ENCODE measurements around the gene C1orf21. TPM values are rescaled to one million over a fixed set of nuclear protein-coding genes. Genes with fewer than 3 reads are reported as not detected.

Gene C1orf21
- total RNA-seq, 2 donors from 2014 or later = 8.3 to 10.2 TPM

GRCh38 chr1:184392779-184393522 lies 6.1 kb downstream of the C1orf21 start:
- H3K9me3 ChIP-seq = no peaks in the 10 kb centered on the region
- DNase-seq (no peak), ATAC-seq (no peak)
- WGBS, 2 donors = 93 to 95% methylated on average over 5 of the region's 5 CpGs
- no peak overlapping the region for H3K4me3 ChIP-seq
- H3K27me3 ChIP-seq = no peaks in the 10 kb centered on the region
- no peaks in the 10 kb centered on the region for H3K36me3 ChIP-seq (replicated peaks in 1 of 2; ENCODE audit: insufficient read depth in 1 of 2, low read depth in 2 of 2)
- TF ChIP-seq, protein P1, sequence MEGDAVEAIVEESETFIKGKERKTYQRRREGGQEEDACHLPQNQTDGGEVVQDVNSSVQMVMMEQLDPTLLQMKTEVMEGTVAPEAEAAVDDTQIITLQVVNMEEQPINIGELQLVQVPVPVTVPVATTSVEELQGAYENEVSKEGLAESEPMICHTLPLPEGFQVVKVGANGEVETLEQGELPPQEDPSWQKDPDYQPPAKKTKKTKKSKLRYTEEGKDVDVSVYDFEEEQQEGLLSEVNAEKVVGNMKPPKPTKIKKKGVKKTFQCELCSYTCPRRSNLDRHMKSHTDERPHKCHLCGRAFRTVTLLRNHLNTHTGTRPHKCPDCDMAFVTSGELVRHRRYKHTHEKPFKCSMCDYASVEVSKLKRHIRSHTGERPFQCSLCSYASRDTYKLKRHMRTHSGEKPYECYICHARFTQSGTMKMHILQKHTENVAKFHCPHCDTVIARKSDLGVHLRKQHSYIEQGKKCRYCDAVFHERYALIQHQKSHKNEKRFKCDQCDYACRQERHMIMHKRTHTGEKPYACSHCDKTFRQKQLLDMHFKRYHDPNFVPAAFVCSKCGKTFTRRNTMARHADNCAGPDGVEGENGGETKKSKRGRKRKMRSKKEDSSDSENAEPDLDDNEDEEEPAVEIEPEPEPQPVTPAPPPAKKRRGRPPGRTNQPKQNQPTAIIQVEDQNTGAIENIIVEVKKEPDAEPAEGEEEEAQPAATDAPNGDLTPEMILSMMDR (IDR thresholded peaks at IDR 0.05) = no peak
- no peak for TF ChIP-seq POLR2A (IDR thresholded peaks at IDR 0.05)
- intact Hi-C loops (cut with DNase I) = no loop called here
- H3K4me1 ChIP-seq = peaks cover 10% of the 10 kb centered on the region
- no peak overlapping the region for H3K27ac ChIP-seq

GRCh38 chr1:184393962-184394361 lies 7.1 kb downstream of the C1orf21 start:
- Histone ChIP-seq H3K36me3 (replicated peaks in 1 of 2; ENCODE audit: insufficient read depth in 1 of 2, low read depth in 2 of 2) (no peaks in the 10 kb centered on the region), H3K4me3 (no peak overlapping the region), H3K27ac (no peak overlapping the region), H3K4me1 (peaks cover 4% of the 10 kb centered on the region), H3K9me3 (no peaks in the 10 kb centered on the region), H3K27me3 (no peaks in the 10 kb centered on the region)
- TF ChIP-seq, protein P1 (IDR thresholded peaks at IDR 0.05) = no peak
- no peak for TF ChIP-seq POLR2A (IDR thresholded peaks at IDR 0.05)
- no peak for ATAC-seq
- no peak for DNase-seq
- intact Hi-C loops (cut with DNase I) = no loop called here

DNA sequence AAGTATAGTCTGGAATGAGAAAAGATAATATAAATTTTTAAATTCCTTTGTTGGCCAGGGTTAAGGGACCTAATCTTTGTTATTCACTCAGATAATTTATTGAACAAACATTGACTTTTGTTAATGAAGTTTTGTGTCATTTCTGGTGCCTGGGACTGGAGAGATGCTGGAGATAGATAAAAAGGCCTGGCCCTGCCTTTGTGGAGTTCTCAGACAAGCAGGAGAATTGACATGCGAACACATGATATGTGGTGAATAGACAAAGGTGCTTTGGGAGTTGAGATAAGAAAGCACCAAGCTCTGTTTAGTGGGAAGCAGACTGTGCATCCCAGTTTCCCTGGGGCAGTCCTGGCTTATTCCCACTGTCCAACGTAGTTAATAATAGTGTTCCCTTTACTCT lies 8.5 kb downstream of the C1orf21 start:
- no peak overlapping the region for H3K27ac ChIP-seq
- no peak for TF ChIP-seq POLR2A (IDR thresholded peaks at IDR 0.05)
- TF ChIP-seq, protein P1 (IDR thresholded peaks at IDR 0.05) = no peak
- intact Hi-C loops (cut with DNase I) = no loop called here
- DNase-seq = no peak
- no peaks in the 10 kb centered on the region for H3K9me3 ChIP-seq
- no peak for ATAC-seq
- no peaks in the 10 kb centered on the region for H3K27me3 ChIP-seq
- no peak overlapping the region for H3K4me3 ChIP-seq
- 69 to 88% methylated on average over 2 of the region's 2 CpGs for WGBS, 2 donors
- no peaks in the 10 kb centered on the region for H3K4me1 ChIP-seq
- no peaks in the 10 kb centered on the region for H3K36me3 ChIP-seq (replicated peaks in 1 of 2; ENCODE audit: insufficient read depth in 1 of 2, low read depth in 2 of 2)

DNA sequence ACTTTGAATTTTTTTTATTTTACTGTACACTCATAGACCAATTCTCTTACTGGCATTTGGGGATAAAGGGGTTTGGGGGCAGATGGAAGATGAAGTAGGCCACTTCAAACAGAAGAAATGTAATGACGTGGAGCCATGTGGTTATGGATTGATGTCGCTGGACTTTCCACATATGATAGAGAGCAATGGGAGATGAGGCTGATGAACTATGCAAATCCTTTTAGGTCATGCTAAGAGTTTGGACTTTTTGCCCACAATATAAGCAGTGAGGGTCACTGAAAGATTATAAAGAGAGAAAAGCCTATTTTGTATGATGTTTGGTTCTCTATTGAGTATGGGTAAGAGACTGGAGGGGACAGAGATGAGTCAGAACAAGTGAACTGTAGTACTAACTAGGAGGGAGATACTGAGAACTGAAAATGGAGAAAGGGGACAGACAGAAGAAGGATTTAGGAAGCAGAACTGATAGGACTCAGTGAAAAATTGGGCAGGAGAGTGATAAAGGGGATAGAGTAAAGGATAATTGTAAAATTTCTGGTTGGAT lies 9.2 kb downstream of the C1orf21 start:
- H3K36me3 ChIP-seq (replicated peaks in 1 of 2; ENCODE audit: insufficient read depth in 1 of 2, low read depth in 2 of 2) = no peaks in the 10 kb centered on the region
- no peaks in the 10 kb centered on the region for H3K4me1 ChIP-seq
- no peak for TF ChIP-seq POLR2A (IDR thresholded peaks at IDR 0.05)
- TF ChIP-seq, protein P1 (IDR thresholded peaks at IDR 0.05) = no peak
- no peak overlapping the region for H3K27ac ChIP-seq
- no peaks in the 10 kb centered on the region for H3K27me3 ChIP-seq
- 94 to 95% methylated on average over 2 of the region's 2 CpGs for WGBS, 2 donors
- H3K4me3 ChIP-seq = no peak overlapping the region
- no peaks in the 10 kb centered on the region for H3K9me3 ChIP-seq
- DNase-seq = no peak
- intact Hi-C loops (cut with DNase I) = no loop called here
- ATAC-seq = no peak

Data from body of pancreas (tissue), 4 donors.